GM21528 (cell line): ENCODE measurements around the gene TTC27.
"Not testable (repeated sequence)": the region's sequence is repeated elsewhere in the genome, so short reads cannot be mapped to it uniquely, and the experiment has no call there.

Source experiments
- ATAC-seq: cut with Tn5 transposase; IDR thresholded peaks from one replicate; pipeline ENCODE4 v1.9.1; 2021; ENCODE audit warnings: mild to moderate bottlenecking, moderate library complexity; ENCODE audit not compliant: unreplicated experiment, low FRiP score

Gene TTC27

GRCh38 chr2:32718752-32719151 lies 90.9 kb downstream of the TTC27 start:
- ATAC-seq: no peak

- no peak for ATAC-seq
Observed at GRCh38 chr2:32719430-32719829, 91.6 kb downstream of the TTC27 start.

- no peak for ATAC-seq
Observed at GRCh38 chr2:32719933-32720716, 92.3 kb downstream of the TTC27 start.

- ATAC-seq: no peak
Observed at GRCh38 chr2:32720771-32721170, 92.9 kb downstream of the TTC27 start.

- no peak for ATAC-seq
Observed at GRCh38 chr2:32721376-32721775, 93.5 kb downstream of the TTC27 start.

- no peak for ATAC-seq
Observed at GRCh38 chr2:32723467-32724079, 95.7 kb downstream of the TTC27 start.

- not testable (repeated sequence) for ATAC-seq
Observed at GRCh38 chr2:32726678-32727077, 98.8 kb downstream of the TTC27 start.

- no peak for ATAC-seq
Observed at GRCh38 chr2:32727157-32727556, 99.3 kb downstream of the TTC27 start.

GRCh38 chr2:32730958-32731357 lies 103.1 kb downstream of the TTC27 start:
- ATAC-seq: not testable (repeated sequence)

- no peak for ATAC-seq
Observed at GRCh38 chr2:32732120-32732519, 104.3 kb downstream of the TTC27 start.

GRCh38 chr2:32732912-32733472 lies 105.1 kb downstream of the TTC27 start:
- no peak for ATAC-seq

GRCh38 chr2:32735348-32735747 lies 107.5 kb downstream of the TTC27 start:
- ATAC-seq: no peak

GRCh38 chr2:32738939-32739338 lies 111.1 kb downstream of the TTC27 start:
- no peak for ATAC-seq

- no peak for ATAC-seq
Observed at GRCh38 chr2:32739664-32740063, 111.8 kb downstream of the TTC27 start.

GRCh38 chr2:32741575-32741974 lies 113.7 kb downstream of the TTC27 start:
- ATAC-seq: no peak

GRCh38 chr2:32742376-32742775 lies 114.5 kb downstream of the TTC27 start:
- no peak for ATAC-seq

- no peak for ATAC-seq
Observed at GRCh38 chr2:32743480-32744236, 115.8 kb downstream of the TTC27 start.

- ATAC-seq: no peak
Observed at GRCh38 chr2:32745191-32745590, 117.3 kb downstream of the TTC27 start.

GRCh38 chr2:32745675-32746074 lies 117.8 kb downstream of the TTC27 start:
- ATAC-seq: no peak

- ATAC-seq: no peak
Observed at GRCh38 chr2:32746669-32747068, 118.8 kb downstream of the TTC27 start.

GRCh38 chr2:32748158-32748557 lies 120.3 kb downstream of the TTC27 start:
- ATAC-seq: no peak
